GM19240 (cell line): ENCODE data around the gene KCTD6.

Experiments used
- DNase-seq: peaks from one replicate; pipeline ENCODE4 v3.0.0; 2011; ENCODE audit warnings: low spot score; ENCODE audit not compliant: insufficient read length

KCTD6 gene

GRCh38 chr3:58551636-58552180 is 59.8 kb downstream of the KCTD6 start:
- DNase-seq: no peak
